ENCODE results near the gene ARHGEF1.

- TF ChIP-seq EZH2 (IDR thresholded peaks at IDR 0.05; ENCODE audit: low read length) = no peak
- no peak for TF ChIP-seq CTCF (optimal IDR thresholded peaks at IDR 0.05 in 1 of 3, IDR thresholded peaks at IDR 0.05 in 1 of 3, conservative IDR thresholded peaks at IDR 0.05 in 1 of 3; ENCODE audit: extremely low read depth in 1 of 3, insufficient read depth in 2 of 3, low read length in 3 of 3)
These were observed 5.8 kb upstream of the ARHGEF1 start, which contains the start of gene CD79A for GRCh38 chr19:41876847-41877832.
